Stimulated activated CD4-positive, alpha-beta T cell treated with anti-CD3 and anti-CD28 coated beads, TNF-alpha, amount 100 ng/mL, for 48 hours (primary cell): Measurements from ENCODE around the gene OR52E5.

Source experiments
- DNase-seq, 3 donors: peaks; one replicate each; pipeline ENCODE4 v3.0.0-alpha.2; 2020; ENCODE audit warnings: low read depth in 3 of 3

Gene OR52E5

GRCh38 chr11:5892908-5893307, at the start of gene OR52E5:
Gene OR52E5 (plus strand): TSS chr11:5893208. CDS start chr11:5900777, 7,569 bp downstream.
- DNase-seq = no peak

DNA sequence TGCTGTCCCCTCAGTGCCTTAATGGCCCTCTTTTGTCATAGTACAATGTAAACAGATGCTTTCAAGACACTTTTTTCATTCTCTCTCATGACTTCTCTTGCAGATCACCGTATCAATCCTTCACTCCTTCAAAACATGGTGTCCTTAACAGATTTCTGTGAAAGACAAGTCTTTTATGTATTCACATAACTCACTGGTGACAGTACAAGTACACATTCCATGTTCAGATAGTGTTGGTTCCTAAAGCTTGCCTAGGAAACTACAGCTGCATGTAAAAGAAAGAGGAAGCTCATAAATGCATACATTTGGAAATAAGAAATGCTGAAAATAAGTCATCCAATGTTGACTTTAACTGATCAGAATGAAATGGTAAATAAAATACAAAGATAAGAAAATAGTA, 46.3 kb upstream of the OR52E5 start:
- no peak for DNase-seq

DNA sequence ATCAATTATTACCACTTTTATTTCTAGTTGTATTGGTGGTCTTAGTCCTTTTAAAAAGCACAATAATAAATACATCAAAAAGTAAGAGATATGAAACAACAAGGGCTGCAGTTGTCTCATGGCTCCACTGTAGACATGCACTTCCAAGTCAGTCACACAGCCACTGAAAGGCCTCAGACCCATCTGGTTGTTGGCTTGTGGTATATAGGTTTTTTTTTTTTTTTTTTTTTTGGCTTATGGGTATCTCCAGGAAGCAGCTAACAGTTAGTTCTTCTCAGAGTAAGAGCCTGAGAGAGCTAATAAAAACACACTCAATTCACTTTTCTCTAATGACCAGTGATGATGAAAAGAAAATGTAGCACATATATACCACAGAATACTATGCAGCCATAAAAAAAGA, 45.3 kb upstream of the OR52E5 start:
- DNase-seq = no peak

DNA sequence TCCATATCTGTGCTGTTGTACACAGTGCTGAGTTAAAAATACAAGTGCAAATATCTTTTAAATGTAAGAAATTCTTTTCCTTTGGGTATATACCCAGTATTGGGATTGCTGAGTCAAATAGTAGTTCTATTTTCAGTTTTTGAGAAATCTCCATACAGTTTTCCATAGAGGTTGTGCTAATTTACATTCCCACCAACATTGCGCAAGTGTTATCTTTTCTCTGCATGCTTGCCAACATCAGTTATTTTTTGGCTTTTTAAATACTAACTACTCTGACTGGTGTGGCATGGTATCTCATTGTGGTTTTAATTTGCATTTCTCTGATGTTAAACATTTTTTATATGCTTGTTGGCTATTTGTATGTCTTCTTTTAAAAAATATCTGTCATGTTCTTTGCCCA, 42.0 kb upstream of the OR52E5 start:
- DNase-seq = no peak

- DNase-seq = no peak
Measured at GRCh38 chr11:5857590-5857989, 35.4 kb upstream of the OR52E5 start, which contains the start of gene OR52E8. Gene OR52E8 (minus strand): TSS chr11:5857690. CDS start chr11:5857690, 0 bp downstream.

- DNase-seq = no peak
Measured at GRCh38 chr11:5865826-5866225, 27.2 kb upstream of the OR52E5 start.

- DNase-seq = no peak
Measured at GRCh38 chr11:5878564-5878963, 14.4 kb upstream of the OR52E5 start.

DNA sequence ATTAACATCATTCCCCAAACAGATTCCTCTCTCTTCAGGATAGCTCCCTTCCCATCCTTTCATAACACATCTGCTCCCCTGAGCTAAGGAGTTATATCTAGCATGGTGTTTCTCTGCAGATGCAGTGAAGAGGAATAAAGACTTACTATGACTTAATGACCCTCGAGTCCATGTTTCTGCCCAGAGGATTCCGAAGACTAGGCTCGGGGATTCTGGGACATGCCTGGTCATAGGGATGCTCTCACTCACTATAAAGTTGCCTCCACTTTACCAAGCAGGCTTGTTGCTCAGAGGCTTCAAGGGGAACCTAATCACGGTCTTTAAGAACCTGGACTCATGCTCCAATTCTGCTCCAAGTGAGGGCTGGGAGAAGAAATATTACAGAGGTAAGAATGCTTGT, 12.7 kb upstream of the OR52E5 start, which contains the start of gene OR52E4:
Gene OR52E4 (plus strand): TSS at position 301 of the 400 bp plus-strand sequence. CDS start 3,664 bp downstream, outside the sequence.
- DNase-seq = no peak

DNA sequence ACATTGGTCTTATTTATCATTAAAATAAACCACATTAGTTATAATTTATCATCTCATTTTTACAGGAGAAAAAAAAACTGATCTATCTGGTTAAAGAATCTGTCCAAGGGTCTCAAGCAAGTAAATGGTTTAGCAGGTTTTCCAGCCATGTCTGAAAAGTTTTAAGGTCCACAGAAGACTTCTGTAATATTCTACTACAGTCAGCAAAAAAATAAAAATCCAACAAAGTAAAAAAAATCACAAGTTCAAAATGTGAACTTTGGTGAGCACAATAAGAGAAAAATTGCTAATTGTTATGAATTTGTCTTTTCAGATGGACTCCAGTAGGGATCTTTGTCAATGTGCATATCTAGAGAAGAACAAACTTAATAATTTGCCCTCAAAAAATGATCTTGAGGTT, 11.3 kb upstream of the OR52E5 start:
- DNase-seq = no peak

DNA sequence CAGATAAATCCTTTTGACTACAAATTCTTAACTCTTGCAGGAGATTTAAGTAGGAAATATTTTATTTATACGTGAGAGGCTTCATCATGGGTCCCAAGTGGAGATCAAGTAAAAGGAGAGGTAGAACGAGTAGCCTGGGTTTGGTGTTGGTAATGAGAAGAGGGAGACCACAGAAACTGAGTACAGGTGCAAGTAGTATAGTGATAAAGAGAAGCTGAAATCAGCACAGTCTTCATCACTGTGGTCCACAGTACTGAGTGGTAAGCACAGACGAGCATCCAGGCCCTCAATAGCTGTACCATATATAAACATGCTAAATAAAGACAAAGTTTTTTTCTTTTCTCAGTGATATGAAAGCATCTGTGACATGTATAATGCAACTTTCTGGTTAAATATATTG, 5.8 kb upstream of the OR52E5 start:
- no peak for DNase-seq

GRCh38 chr11:5887661-5888060, 5.3 kb upstream of the OR52E5 start:
- no peak for DNase-seq

- no peak for DNase-seq
Measured at GRCh38 chr11:5891216-5891800, 1.7 kb upstream of the OR52E5 start.

GRCh38 chr11:5899534-5899933, 6.5 kb downstream of the OR52E5 start:
- no peak for DNase-seq

- DNase-seq = no peak
Measured at GRCh38 chr11:5910540-5910939, 17.5 kb downstream of the OR52E5 start.

- peak in 1 of 3 donors; percentile 15 for DNase-seq
Measured at GRCh38 chr11:5922749-5923426, 29.9 kb downstream of the OR52E5 start.

GRCh38 chr11:5923427-5923776, 30.4 kb downstream of the OR52E5 start:
- no peak for DNase-seq

DNA sequence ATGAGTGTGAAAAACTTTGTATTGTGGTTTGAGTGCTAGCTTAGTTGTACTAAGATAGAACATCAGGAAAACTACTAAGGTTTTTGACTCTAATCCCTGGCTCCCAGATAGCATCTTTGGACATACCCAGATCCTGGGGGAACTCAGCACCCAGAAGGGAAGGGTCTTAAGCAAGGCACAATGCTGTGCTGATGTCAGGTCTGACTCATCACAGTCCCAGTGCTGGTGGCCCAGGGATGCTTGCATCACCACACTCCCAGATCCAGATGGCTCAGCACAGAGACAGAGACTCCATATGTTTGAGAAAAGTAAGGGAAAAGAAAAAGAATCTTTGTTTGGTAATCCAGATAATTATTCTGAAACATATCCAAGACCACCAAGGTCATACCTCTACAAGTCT, 30.8 kb downstream of the OR52E5 start:
- DNase-seq = no peak

DNA sequence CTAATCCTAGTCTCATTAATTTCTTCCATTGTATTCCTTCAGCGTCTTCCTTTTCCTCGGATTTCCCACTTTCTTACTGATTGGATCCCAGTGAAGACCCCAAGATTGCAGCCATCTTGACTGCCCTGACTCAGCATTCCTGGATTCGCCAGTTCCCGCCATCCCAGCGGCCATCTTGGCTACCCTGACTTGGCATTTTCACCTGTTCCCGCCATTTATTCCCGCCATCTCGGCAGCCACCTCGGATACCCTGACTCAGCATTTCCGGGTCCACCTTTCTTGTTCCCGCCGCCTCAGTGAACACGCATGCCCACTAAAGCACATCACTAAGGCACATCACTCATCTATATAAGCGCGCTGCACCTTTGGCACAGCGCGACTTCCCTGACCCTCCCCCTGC, 35.3 kb downstream of the OR52E5 start:
- DNase-seq = no peak

GRCh38 chr11:5928811-5929210, 35.8 kb downstream of the OR52E5 start:
- no peak for DNase-seq

GRCh38 chr11:5929571-5930368, 36.8 kb downstream of the OR52E5 start:
- no peak for DNase-seq

- no peak for DNase-seq
Measured at GRCh38 chr11:5930614-5931013, 37.6 kb downstream of the OR52E5 start.

- no peak for DNase-seq
Measured at GRCh38 chr11:5931061-5931460, 38.1 kb downstream of the OR52E5 start.

DNA sequence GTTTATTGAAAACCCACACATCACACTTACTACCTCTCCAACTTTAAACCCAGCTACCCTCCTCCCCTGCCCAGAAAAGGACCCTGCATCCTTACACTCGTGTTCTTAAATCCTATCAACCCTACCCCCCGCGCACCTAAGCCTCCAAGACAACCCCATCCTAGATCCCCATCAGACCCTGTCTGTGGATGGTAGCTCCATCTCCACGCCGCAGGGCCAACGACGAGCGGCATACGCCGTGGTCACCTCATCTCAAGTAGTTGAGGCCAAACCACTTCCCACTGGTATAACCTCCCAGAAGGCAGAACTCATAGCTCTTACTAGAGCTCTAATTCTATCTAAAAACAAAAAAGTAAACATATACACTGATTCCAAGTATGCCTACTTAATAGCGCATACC, 39.7 kb downstream of the OR52E5 start:
- DNase-seq = no peak
